ENCODE results near the gene SHOX.

The SHOX gene

GRCh38 chrX:666762-667720 lies 36.5 kb downstream of the SHOX start:
- no peak for DNase-seq (ENCODE audit: low spot score)

GRCh38 chrX:670645-671044 lies 40.1 kb downstream of the SHOX start:
- DNase-seq (ENCODE audit: low spot score) = no peak

GRCh38 chrX:672931-673330 lies 42.3 kb downstream of the SHOX start:
- no peak for DNase-seq (ENCODE audit: low spot score)

GRCh38 chrX:675279-675954 lies 44.8 kb downstream of the SHOX start:
- no peak for DNase-seq (ENCODE audit: low spot score)

- no peak for DNase-seq (ENCODE audit: low spot score)
Observed at GRCh38 chrX:675955-676295, 45.3 kb downstream of the SHOX start.

- DNase-seq (ENCODE audit: low spot score) = no peak
Observed at GRCh38 chrX:677376-677775, 46.8 kb downstream of the SHOX start.

- DNase-seq (ENCODE audit: low spot score) = no peak
Observed at GRCh38 chrX:679291-679979, 48.8 kb downstream of the SHOX start.

- DNase-seq (ENCODE audit: low spot score) = no peak
Observed at GRCh38 chrX:680062-680461, 49.5 kb downstream of the SHOX start.

GRCh38 chrX:681989-682388 lies 51.4 kb downstream of the SHOX start:
- DNase-seq (ENCODE audit: low spot score) = no peak

- DNase-seq (ENCODE audit: low spot score) = no peak
Observed at GRCh38 chrX:682892-683291, 52.3 kb downstream of the SHOX start.

GRCh38 chrX:683576-683975 lies 53.0 kb downstream of the SHOX start:
- no peak for DNase-seq (ENCODE audit: low spot score)

GRCh38 chrX:685120-686032 lies 54.8 kb downstream of the SHOX start:
- DNase-seq (ENCODE audit: low spot score) = no peak

GRCh38 chrX:689983-690382 lies 59.4 kb downstream of the SHOX start:
- DNase-seq (ENCODE audit: low spot score) = no peak

GRCh38 chrX:694800-695199 lies 64.2 kb downstream of the SHOX start:
- no peak for DNase-seq (ENCODE audit: low spot score)

- no peak for DNase-seq (ENCODE audit: low spot score)
Observed at GRCh38 chrX:698206-698605, 67.6 kb downstream of the SHOX start.

GRCh38 chrX:700936-701335 lies 70.3 kb downstream of the SHOX start:
- no peak for DNase-seq (ENCODE audit: low spot score)

- no peak for DNase-seq (ENCODE audit: low spot score)
Observed at GRCh38 chrX:701673-702072, 71.1 kb downstream of the SHOX start.

- DNase-seq (ENCODE audit: low spot score) = no peak
Observed at GRCh38 chrX:703466-703865, 72.9 kb downstream of the SHOX start.

GRCh38 chrX:703866-704265 lies 73.3 kb downstream of the SHOX start:
- no peak for DNase-seq (ENCODE audit: low spot score)

Data from HuH-7.5 (cell line).